ENCODE data around the gene SLC35D3.

The SLC35D3 gene

GRCh38 chr6:136968837-136969236 is 46.7 kb downstream of the SLC35D3 start:
- Histone ChIP-seq H3K79me1 (replicated peaks; ENCODE audit: low read length, poor library complexity, severe bottlenecking) (no peaks in the 10 kb centered on the region), H3K36me3 (ENCODE audit: control insufficient read depth in 1 of 2, insufficient read depth in 2 of 2, low read depth in 1 of 2, low read length in 2 of 2) (no peaks in the 10 kb centered on the region), H3K4me2 (ENCODE audit: low read length, poor library complexity, severe bottlenecking) (no peak overlapping the region), H4K91ac (ENCODE audit: low read length) (no peak overlapping the region), H2BK12ac (ENCODE audit: low read length in 2 of 2) (no peak overlapping the region), H3K27me3 (ENCODE audit: control insufficient read depth in 1 of 2, insufficient read depth in 1 of 2, low read length in 2 of 2) (peaks cover 11 to 16% of the 10 kb centered on the region in 2 experiments), H3K4me3 (ENCODE audit: insufficient read depth in 1 of 2, low read depth in 1 of 2, low read length in 2 of 2) (no peak overlapping the region), H2AFZ (ENCODE audit: low read depth, low read length) (no peak overlapping the region), H3K9me3 (ENCODE audit: control insufficient read depth, low read length) (no peaks in the 10 kb centered on the region), H3K4ac (ENCODE audit: low read depth in 1 of 2, low read length in 2 of 2) (no peak overlapping the region), H2AK5ac (ENCODE audit: low read length, severe bottlenecking) (no peak overlapping the region), H3K14ac (ENCODE audit: low read length in 2 of 2) (no peak overlapping the region), H2BK120ac (ENCODE audit: low read depth, low read length) (no peak overlapping the region), H2BK15ac (ENCODE audit: low read depth, poor library complexity, severe bottlenecking) (no peak overlapping the region), H3K9ac (ENCODE audit: low read length) (no peak overlapping the region), H3K4me1 (ENCODE audit: control insufficient read depth, insufficient read depth, low read depth, low read length) (no peaks in the 10 kb centered on the region), H2BK5ac (ENCODE audit: low read depth, low read length, poor library complexity, severe bottlenecking) (no peak overlapping the region), H3K27ac (ENCODE audit: low read length, poor library complexity, severe bottlenecking) (no peak overlapping the region), H3K23ac (ENCODE audit: low read length in 2 of 2) (no peak overlapping the region), H3K18ac (ENCODE audit: low read depth in 1 of 2, low read length in 2 of 2) (no peak overlapping the region), H4K8ac (ENCODE audit: low read length) (no peak overlapping the region)
- DNase-seq = no peak
- 81% methylated on average over 5 of the region's 7 CpGs for whole genome bisulfite sequencing

- WGBS = 84% methylated on average over 5 of the region's 5 CpGs
- Histone ChIP-seq H2AFZ (ENCODE audit: low read depth, low read length) (no peak overlapping the region), H2BK5ac (ENCODE audit: low read depth, low read length, poor library complexity, severe bottlenecking) (no peak overlapping the region), H3K27me3 (ENCODE audit: control insufficient read depth in 1 of 2, insufficient read depth in 1 of 2, low read length in 2 of 2) (peaks cover 11 to 16% of the 10 kb centered on the region in 2 experiments), H2BK15ac (ENCODE audit: low read depth, poor library complexity, severe bottlenecking) (no peak overlapping the region), H3K9ac (ENCODE audit: low read length) (no peak overlapping the region), H3K36me3 (ENCODE audit: control insufficient read depth in 1 of 2, insufficient read depth in 2 of 2, low read depth in 1 of 2, low read length in 2 of 2) (no peaks in the 10 kb centered on the region), H3K14ac (ENCODE audit: low read length in 2 of 2) (no peak overlapping the region), H3K4ac (ENCODE audit: low read depth in 1 of 2, low read length in 2 of 2) (no peak overlapping the region), H3K4me3 (ENCODE audit: insufficient read depth in 1 of 2, low read depth in 1 of 2, low read length in 2 of 2) (no peak overlapping the region), H3K79me1 (replicated peaks; ENCODE audit: low read length, poor library complexity, severe bottlenecking) (no peaks in the 10 kb centered on the region), H3K27ac (ENCODE audit: low read length, poor library complexity, severe bottlenecking) (no peak overlapping the region), H4K8ac (ENCODE audit: low read length) (no peak overlapping the region), H3K23ac (ENCODE audit: low read length in 2 of 2) (no peak overlapping the region), H3K9me3 (ENCODE audit: control insufficient read depth, low read length) (no peaks in the 10 kb centered on the region), H2BK12ac (ENCODE audit: low read length in 2 of 2) (no peak overlapping the region), H2BK120ac (ENCODE audit: low read depth, low read length) (no peak overlapping the region), H3K18ac (ENCODE audit: low read depth in 1 of 2, low read length in 2 of 2) (no peak overlapping the region), H2AK5ac (ENCODE audit: low read length, severe bottlenecking) (no peak overlapping the region), H3K4me2 (ENCODE audit: low read length, poor library complexity, severe bottlenecking) (no peak overlapping the region), H3K4me1 (ENCODE audit: control insufficient read depth, insufficient read depth, low read depth, low read length) (no peaks in the 10 kb centered on the region), H4K91ac (ENCODE audit: low read length) (no peak overlapping the region)
- no peak for DNase-seq
These were observed 47.3 kb downstream of the SLC35D3 start for GRCh38 chr6:136969433-136969832.

- no peak overlapping the region for H3K27ac ChIP-seq (ENCODE audit: low read length, poor library complexity, severe bottlenecking)
- H2BK15ac ChIP-seq (ENCODE audit: low read depth, poor library complexity, severe bottlenecking) = no peak overlapping the region
- DNase-seq = no peak
- H2BK5ac ChIP-seq (ENCODE audit: low read depth, low read length, poor library complexity, severe bottlenecking) = no peak overlapping the region
- no peak overlapping the region for H2BK120ac ChIP-seq (ENCODE audit: low read depth, low read length)
- H3K14ac ChIP-seq (ENCODE audit: low read length in 2 of 2) = no peak overlapping the region
- no peak overlapping the region for H3K4me2 ChIP-seq (ENCODE audit: low read length, poor library complexity, severe bottlenecking)
- H3K4me3 ChIP-seq (ENCODE audit: insufficient read depth in 1 of 2, low read depth in 1 of 2, low read length in 2 of 2) = no peak overlapping the region
- no peaks in the 10 kb centered on the region for H3K36me3 ChIP-seq (ENCODE audit: control insufficient read depth in 1 of 2, insufficient read depth in 2 of 2, low read depth in 1 of 2, low read length in 2 of 2)
- H3K9me3 ChIP-seq (ENCODE audit: control insufficient read depth, low read length) = no peaks in the 10 kb centered on the region
- H3K27me3 ChIP-seq (ENCODE audit: control insufficient read depth in 1 of 2, insufficient read depth in 1 of 2, low read length in 2 of 2) = peaks cover 11 to 16% of the 10 kb centered on the region in 2 experiments
- 93% methylated on average over 4 of the region's 4 CpGs for WGBS
- no peaks in the 10 kb centered on the region for H3K4me1 ChIP-seq (ENCODE audit: control insufficient read depth, insufficient read depth, low read depth, low read length)
- no peak overlapping the region for H4K8ac ChIP-seq (ENCODE audit: low read length)
- no peak overlapping the region for H2AK5ac ChIP-seq (ENCODE audit: low read length, severe bottlenecking)
- H3K23ac ChIP-seq (ENCODE audit: low read length in 2 of 2) = no peak overlapping the region
- no peak overlapping the region for H3K9ac ChIP-seq (ENCODE audit: low read length)
- H2BK12ac ChIP-seq (ENCODE audit: low read length in 2 of 2) = no peak overlapping the region
- no peak overlapping the region for H3K4ac ChIP-seq (ENCODE audit: low read depth in 1 of 2, low read length in 2 of 2)
- no peak overlapping the region for H4K91ac ChIP-seq (ENCODE audit: low read length)
- no peak overlapping the region for H2AFZ ChIP-seq (ENCODE audit: low read depth, low read length)
- H3K79me1 ChIP-seq (replicated peaks; ENCODE audit: low read length, poor library complexity, severe bottlenecking) = no peaks in the 10 kb centered on the region
- H3K18ac ChIP-seq (ENCODE audit: low read depth in 1 of 2, low read length in 2 of 2) = no peak overlapping the region
These were observed 47.8 kb downstream of the SLC35D3 start for GRCh38 chr6:136969930-136970329.

- Histone ChIP-seq H3K79me1 (replicated peaks; ENCODE audit: low read length, poor library complexity, severe bottlenecking) (no peaks in the 10 kb centered on the region), H2BK15ac (ENCODE audit: low read depth, poor library complexity, severe bottlenecking) (no peak overlapping the region), H3K36me3 (ENCODE audit: control insufficient read depth in 1 of 2, insufficient read depth in 2 of 2, low read depth in 1 of 2, low read length in 2 of 2) (no peaks in the 10 kb centered on the region), H3K14ac (ENCODE audit: low read length in 2 of 2) (no peak overlapping the region), H3K4me2 (ENCODE audit: low read length, poor library complexity, severe bottlenecking) (no peak overlapping the region), H4K8ac (ENCODE audit: low read length) (no peak overlapping the region), H3K18ac (ENCODE audit: low read depth in 1 of 2, low read length in 2 of 2) (no peak overlapping the region), H3K9ac (ENCODE audit: low read length) (no peak overlapping the region), H2BK12ac (ENCODE audit: low read length in 2 of 2) (no peak overlapping the region), H2BK120ac (ENCODE audit: low read depth, low read length) (no peak overlapping the region), H2AFZ (ENCODE audit: low read depth, low read length) (no peak overlapping the region), H2AK5ac (ENCODE audit: low read length, severe bottlenecking) (no peak overlapping the region), H3K23ac (ENCODE audit: low read length in 2 of 2) (no peak overlapping the region), H2BK5ac (ENCODE audit: low read depth, low read length, poor library complexity, severe bottlenecking) (no peak overlapping the region), H3K4ac (ENCODE audit: low read depth in 1 of 2, low read length in 2 of 2) (no peak overlapping the region), H3K27ac (ENCODE audit: low read length, poor library complexity, severe bottlenecking) (no peak overlapping the region), H3K9me3 (ENCODE audit: control insufficient read depth, low read length) (no peaks in the 10 kb centered on the region), H3K4me1 (ENCODE audit: control insufficient read depth, insufficient read depth, low read depth, low read length) (no peaks in the 10 kb centered on the region), H3K4me3 (ENCODE audit: insufficient read depth in 1 of 2, low read depth in 1 of 2, low read length in 2 of 2) (no peak overlapping the region), H4K91ac (ENCODE audit: low read length) (no peak overlapping the region), H3K27me3 (ENCODE audit: control insufficient read depth in 1 of 2, insufficient read depth in 1 of 2, low read length in 2 of 2) (peaks cover 11 to 13% of the 10 kb centered on the region in 2 experiments)
- no peak for DNase-seq
- WGBS = 97% methylated on average over 5 of the region's 6 CpGs
These were observed 49.5 kb downstream of the SLC35D3 start for GRCh38 chr6:136971609-136972008.
